ENCODE results near the gene SLC25A29. TPM values are rescaled to one million over a fixed set of nuclear protein-coding genes. Genes with fewer than 3 reads are reported as not detected.

Gene SLC25A29
- total and polyA plus RNA-seq, 2 of the 8 experiments (the other 6 are each of a cell fraction or from before 2014, with no cell fraction given), result 135 to 177 TPM

- Histone ChIP-seq H3K4me3 (ENCODE audit: extremely low read depth in 1 of 4, insufficient read depth in 2 of 4, low read depth in 3 of 4, low read length in 4 of 4) (peak overlapping the region; percentile 70 to 95 (median 81)), H3K18ac (ENCODE audit: extremely low read depth, low read length) (peak overlapping the region; percentile 48), H3K4ac (replicated peaks; ENCODE audit: insufficient read length, low read depth, low read length) (peak overlapping the region; percentile 53), H3K56ac (replicated peaks; ENCODE audit: insufficient read length, low read depth, low read length) (no peak overlapping the region), H2BK12ac (ENCODE audit: low read depth, low read length) (no peak overlapping the region), H4K20me1 (replicated peaks in 1 of 2; ENCODE audit: control insufficient read depth in 1 of 2, insufficient read depth in 2 of 2, low read length in 2 of 2) (peaks cover 15 to 16% of the 10 kb centered on the region in 2 experiments), H3K9me3 (ENCODE audit: insufficient read depth in 2 of 2, low read depth in 1 of 2, low read length in 1 of 2) (no peaks in the 10 kb centered on the region), H3K27me3 (replicated peaks in 1 of 4; ENCODE audit: control insufficient read depth in 3 of 4, extremely low read depth in 1 of 4, insufficient read depth in 3 of 4, low read length in 3 of 4) (no peaks in the 10 kb centered on the region; a peak in 1 of 7 replicates), H4K8ac (ENCODE audit: extremely low read depth, insufficient read depth, low read length) (no peak overlapping the region; the same call in 1 of the 2 replicates), H3K14ac (ENCODE audit: insufficient read length) (no peak overlapping the region), H2BK5ac (ENCODE audit: low read depth, low read length) (peak overlapping the region; percentile 77; the same call in 1 of the 2 replicates), H3K27ac (ENCODE audit: low read depth, low read length) (0 out of 2 replicates have a peak overlapping the region, but pooled peaks have one; percentile 58), H3K79me1 (ENCODE audit: low read depth, low read length) (peaks cover 10% of the 10 kb centered on the region), H2BK20ac (ENCODE audit: low read length) (0 out of 2 replicates have a peak overlapping the region, but pooled peaks have one; percentile 32), H3K23ac (ENCODE audit: insufficient read length) (no peak overlapping the region), H2AFZ (ENCODE audit: low read length) (no peak overlapping the region), H2AK5ac (ENCODE audit: low read depth, low read length) (no peak overlapping the region), H2BK120ac (replicated peaks; ENCODE audit: low read depth, low read length) (no peak overlapping the region), H3K4me2 (ENCODE audit: insufficient read depth in 1 of 2, low read depth in 2 of 2, low read length in 2 of 2) (peak overlapping the region; percentile 81 to 90), H2BK15ac (ENCODE audit: low read length) (no peak overlapping the region), H3K4me1 (replicated peaks in 1 of 4; ENCODE audit: control insufficient read depth in 3 of 4, insufficient read depth in 4 of 4, low read length in 3 of 4) (peaks cover 10 to 27% (median 16%) of the 10 kb centered on the region in 4 experiments), H3K79me2 (ENCODE audit: control insufficient read depth in 1 of 2, insufficient read depth in 2 of 2, low read length in 2 of 2) (peaks cover 6 to 41% of the 10 kb centered on the region in 2 experiments; a peak in 3 of 4 replicates), H3K23me2 (ENCODE audit: low read depth, low read length) (peaks cover 18% of the 10 kb centered on the region; the same call in 1 of the 2 replicates), H4K5ac (ENCODE audit: insufficient read length, low read depth, low read length) (peak overlapping the region; percentile 82), H3K36me3 (ENCODE audit: control insufficient read depth in 2 of 4, insufficient read depth in 4 of 4, low read length in 3 of 4) (no peaks in the 10 kb centered on the region), H4K91ac (replicated peaks; ENCODE audit: insufficient read length, low read length) (no peak overlapping the region), H3K9ac (replicated peaks in 1 of 4; ENCODE audit: extremely low read depth in 1 of 4, low read depth in 3 of 4, low read length in 3 of 4) (peak overlapping the region; percentile 58 to 95 (median 65))
- WGBS, 2 experiments (ENCODE audit: extremely low coverage in 1 of 2, insufficient coverage in 1 of 2, insufficient read length in 1 of 2, insufficient replicate concordance in 2 of 2, low coverage in 1 of 2, low lambda C conversion rate in 2 of 2, missing lambda C conversion rate in 1 of 2), result 0% methylated on average over 24 of the region's 65 CpGs; no CpG with 5 or more reads in 1 of the 2 experiments
- ChIA-PET CTCF (ENCODE audit: partially characterized antibody) (interaction anchor here (0.6 to 1.6 kb wide), 9 partner anchors 10 to 113 kb away, joined by 3 to 7 read pairs (median 3); a partner anchor contains a TSS), POLR2A (ENCODE audit: partially characterized antibody) (interaction anchor here (0.7 to 14.7 kb wide), 18 partner anchors 8 to 83 kb away, joined by 3 to 200 read pairs (median 4); partner anchors contain the start of gene SLC25A47)
- DNase-seq (ENCODE audit: low read depth in 1 of 2, low spot score in 2 of 2) (peak in 1 of 2 experiments; percentile 69), FAIRE-seq (no peak)
- peak; percentile 46 for TF ChIP-seq KDM4A (IDR thresholded peaks at IDR 0.05; ENCODE audit: low read depth, low read length, severe bottlenecking)
- peak; percentile 21 to 54; a peak in 1 of 4 replicates for TF ChIP-seq SIN3A (conservative IDR thresholded peaks at IDR 0.05 in 1 of 2, IDR thresholded peaks at IDR 0.05 in 1 of 2; ENCODE audit: low read depth in 1 of 2, low read length in 2 of 2)
- no peak for TF ChIP-seq RAD21 (IDR thresholded peaks at IDR 0.05 in 1 of 2, conservative IDR thresholded peaks at IDR 0.05 in 1 of 2; ENCODE audit: low read depth in 2 of 2, low read length in 2 of 2)
- TF ChIP-seq EP300 (IDR thresholded peaks at IDR 0.05; ENCODE audit: borderline replicate concordance in 1 of 2, low read depth in 2 of 2, low read length in 2 of 2), result no peak
- no peak for TF ChIP-seq CTBP2 (IDR thresholded peaks at IDR 0.05; ENCODE audit: borderline replicate concordance, insufficient read depth, insufficient read length, low read length)
- peak; percentile 25 for TF ChIP-seq TAF7 (optimal IDR thresholded peaks at IDR 0.05; ENCODE audit: borderline replicate concordance, low read depth, low read length)
- no peak for TF ChIP-seq POU5F1 (IDR thresholded peaks at IDR 0.05; ENCODE audit: low read depth, low read length)
- TF ChIP-seq SP2 (IDR thresholded peaks at IDR 0.05; ENCODE audit: low read length), result no peak
Measured at GRCh38 chr14:100305324-100306100, 732 bp downstream of the SLC25A29 start.

Measured in H1 (cell line).